Endothelial cell of umbilical vein (primary cell): ENCODE results near the gene STRA6. TPM values are rescaled to one million over a fixed set of nuclear protein-coding genes. Genes with fewer than 3 reads are reported as not detected.

ENCODE experiments used
- BruUV-seq: library from RNA; stranded (reverse); fragments of 400-500 nt; replicated peaks from 2 replicates; lab custom pipeline; 2021; lab: Mats Ljungman, UMichigan
- CTCF ChIA-PET: fragments of 300-600, 350-600 bp; sonication (Branson Sonifier 250); formaldehyde crosslinking; loops from one replicate; lab custom pipeline; 2021; ENCODE audit warnings: antibody characterized with exemption, inconsistent platforms; lab: Charles Lee
- POLR2A ChIA-PET: fragments of 300-600, 350-600 bp; sonication (Branson Sonifier 250); formaldehyde crosslinking; loops from one replicate; lab custom pipeline; 2021; ENCODE audit warnings: antibody characterized with exemption, inconsistent platforms; lab: Charles Lee
- DNase-seq: peaks from one replicate; pipeline ENCODE4 v3.0.0-alpha.2; 2011; ENCODE audit warnings: low read depth, low spot score
- FAIRE-seq: peaks from 2 replicates; lab custom pipeline; 2011; peaks lifted over from hg19 to GRCh38; lab: Jason Lieb, UNC
- H2AFZ ChIP-seq: 2 replicates; pipeline ENCODE4 v1.6.0; 2012; ENCODE audit warnings: low read depth, low read length, control low read depth, inconsistent platforms
- H3K27ac ChIP-seq: 2 replicates; pipeline ENCODE4 v1.5.1; 2011; ENCODE audit warnings: low read depth, mild to moderate bottlenecking, control low read depth, low read length, moderate library complexity; ENCODE audit not compliant: insufficient read depth
- H3K27me3 ChIP-seq, 2 experiments: 2 replicates each; pipeline versions ENCODE4 v1.6.0 to v1.6.1; 2011; ENCODE audit warnings: low read length in 2 of 2, mixed read lengths in 1 of 2; ENCODE audit not compliant: control insufficient read depth in 2 of 2, insufficient read depth in 2 of 2
- H3K36me3 ChIP-seq, 2 experiments: 2 replicates in 1 of 2; 3 replicates in 1 of 2; pipeline ENCODE4 v1.5.1; 2011; ENCODE audit warnings: low read length in 2 of 2, mild to moderate bottlenecking in 1 of 2, moderate library complexity in 1 of 2; ENCODE audit not compliant: control insufficient read depth in 2 of 2, insufficient read depth in 2 of 2; ENCODE audit errors: extremely low read depth in 1 of 2
- H3K4me1 ChIP-seq: 3 replicates; pipeline ENCODE4 v1.5.1; 2011; ENCODE audit warnings: mild to moderate bottlenecking, low read length; ENCODE audit not compliant: control insufficient read depth, insufficient read depth; ENCODE audit errors: extremely low read depth
- H3K4me2 ChIP-seq: 2 replicates; pipeline ENCODE4 v1.6.1; 2011; ENCODE audit warnings: low read length, control low read depth, mixed read lengths; ENCODE audit not compliant: insufficient read depth
- H3K4me3 ChIP-seq, 3 experiments: fragments of 200-600 bp in 1 of 3; sonication (generic), shearing (Covaris generic) in 1 of 3; replicated peaks in 1 of 3; 2 replicates each; pipeline ENCODE4 v1.5.1; 2011 to 2016; ENCODE audit warnings: control low read depth in 3 of 3, low read length in 3 of 3, mild to moderate bottlenecking in 2 of 3, inconsistent platforms in 1 of 3, low read depth in 1 of 3, moderate library complexity in 1 of 3; ENCODE audit not compliant: insufficient read depth in 1 of 3
- H3K79me2 ChIP-seq: 2 replicates; pipeline ENCODE4 v1.6.0; 2012; ENCODE audit warnings: low read length, inconsistent platforms; ENCODE audit not compliant: control insufficient read depth, insufficient read depth
- H3K9ac ChIP-seq: replicated peaks from 2 replicates; pipeline ENCODE3; 2011; ENCODE audit warnings: low read length, control low read depth; ENCODE audit not compliant: insufficient read depth; ENCODE audit errors: extremely low read depth
- H3K9me1 ChIP-seq: replicated peaks from 3 replicates; pipeline ENCODE4 v1.6.0; 2011; ENCODE audit warnings: mild to moderate bottlenecking, low read length; ENCODE audit not compliant: control insufficient read depth, insufficient read depth; ENCODE audit errors: extremely low read depth
- H3K9me3 ChIP-seq: replicated peaks from 2 replicates; pipeline ENCODE4 v1.5.1; 2012; ENCODE audit warnings: low read length, inconsistent platforms; ENCODE audit not compliant: control insufficient read depth, insufficient read depth
- H4K20me1 ChIP-seq: replicated peaks from 2 replicates; pipeline ENCODE3; 2011; ENCODE audit warnings: mild to moderate bottlenecking, low read length; ENCODE audit not compliant: control insufficient read depth, insufficient read depth; ENCODE audit errors: extremely low read depth
- EZH2 ChIP-seq: IDR thresholded peaks from 2 replicates; pipeline ENCODE4 v1.6.1; 2012; ENCODE audit warnings: borderline replicate concordance, low read depth, mild to moderate bottlenecking, moderate library complexity, low read length, inconsistent platforms; ENCODE audit not compliant: severe bottlenecking
- FOS ChIP-seq: IDR thresholded peaks from 2 replicates; pipeline ENCODE4 v1.6.1; 2011; ENCODE audit warnings: mild to moderate bottlenecking, low read length, moderate library complexity, borderline replicate concordance; ENCODE audit not compliant: insufficient read depth
- GATA2 ChIP-seq: IDR thresholded peaks from 2 replicates; pipeline ENCODE4 v1.7.0; 2011; ENCODE audit warnings: low read depth, mild to moderate bottlenecking, moderate library complexity, mixed read lengths, low read length; ENCODE audit not compliant: insufficient read length, insufficient read depth
- JUN ChIP-seq: IDR thresholded peaks from 2 replicates; pipeline ENCODE4 v1.6.1; 2011; ENCODE audit warnings: borderline replicate concordance, low read depth; ENCODE audit not compliant: insufficient read length, insufficient read depth
- MYC ChIP-seq: IDR thresholded peaks from one replicate; pipeline ENCODE4 v1.6.1; 2011; ENCODE audit warnings: mild to moderate bottlenecking, low read depth, low read length
- POLR2A ChIP-seq: IDR thresholded peaks from 2 replicates; pipeline ENCODE4 v1.6.1; 2012; ENCODE audit warnings: low read depth, mild to moderate bottlenecking, control low read depth, low read length
- POLR2AphosphoS5 ChIP-seq: IDR thresholded peaks from 2 replicates; pipeline ENCODE4 v1.6.1; 2012; ENCODE audit warnings: low read depth, mild to moderate bottlenecking, control low read depth, low read length, moderate library complexity; ENCODE audit not compliant: insufficient read depth
- dilution Hi-C: fragments of 300-500 bp; cut with MboI; formaldehyde crosslinking; loops from one replicate; pipeline ENCODE4 v1.15.0; 2019; ENCODE audit warnings: low sequenced_read_pairs; ENCODE audit not compliant: extremely low pct_ligation_motif_present
- intact Hi-C: fragments of 100-400 bp; cut with micrococcal nuclease; formaldehyde crosslinking; loops from one replicate; pipeline ENCODE4 v1.10.0; 2022
- polyA plus RNA-seq, 4 experiments: library from polyadenylated mRNA; depleted of rRNA in 3 of 4; stranded (reverse) in 3 of 4; unstranded in 1 of 4; fragments of >200 nt; gene quantifications; 2 replicates each; pipeline versions ENCODE4 v1.2.1 to v1.2.3, GENCODE V29; 2011 to 2012; ENCODE audit warnings: missing spikeins in 1 of 4
- total RNA-seq: library from RNA; stranded (reverse); gene quantifications from 2 replicates; pipeline ENCODE4 v1.2.3, GENCODE V29; 2021
- TF ChIP-seq, protein P1 (sequence below), 2 donors: IDR thresholded peaks; 1 replicate in 1 of 2; 2 replicates in 1 of 2; pipeline ENCODE4 v1.5.1; 2011; ENCODE audit warnings: low read length in 2 of 2, mild to moderate bottlenecking in 2 of 2, moderate library complexity in 2 of 2, control low read depth in 1 of 2, inconsistent platforms in 1 of 2, low read depth in 1 of 2; ENCODE audit not compliant: insufficient read depth in 1 of 2; ENCODE audit errors: extremely low read depth in 1 of 2

STRA6 gene
- total and polyA plus RNA-seq, 2 donors (not counting 3 experiments of a cell fraction or from before 2014, with no cell fraction given), result not detected

- H3K27ac ChIP-seq, result no peak overlapping the region
- CTCF ChIA-PET, result interaction anchor here (1.0 kb wide), 1 partner anchor 12 kb away, joined by 3 read pairs; no protein-coding TSS in a partner anchor
- DNase-seq (no peak), FAIRE-seq (no peak)
- intact Hi-C loops, result no loop called here
- no peaks in the 10 kb centered on the region for H3K9me3 ChIP-seq
- no peaks in the 10 kb centered on the region for H3K36me3 ChIP-seq
- POLR2A ChIA-PET, result no interaction called here
- H3K27me3 ChIP-seq, result peaks cover 3 to 4% of the 10 kb centered on the region in 2 experiments
- dilution Hi-C loops, result no loop called here
- H2AFZ ChIP-seq, result no peak overlapping the region
- TF ChIP-seq POLR2A, result no peak
- TF ChIP-seq FOS, result no peak
- no peak for TF ChIP-seq GATA2
- no peak for TF ChIP-seq JUN
- no peak for TF ChIP-seq MYC
- no peak for TF ChIP-seq POLR2AphosphoS5
- TF ChIP-seq EZH2, result no peak
- TF ChIP-seq, protein P1, sequence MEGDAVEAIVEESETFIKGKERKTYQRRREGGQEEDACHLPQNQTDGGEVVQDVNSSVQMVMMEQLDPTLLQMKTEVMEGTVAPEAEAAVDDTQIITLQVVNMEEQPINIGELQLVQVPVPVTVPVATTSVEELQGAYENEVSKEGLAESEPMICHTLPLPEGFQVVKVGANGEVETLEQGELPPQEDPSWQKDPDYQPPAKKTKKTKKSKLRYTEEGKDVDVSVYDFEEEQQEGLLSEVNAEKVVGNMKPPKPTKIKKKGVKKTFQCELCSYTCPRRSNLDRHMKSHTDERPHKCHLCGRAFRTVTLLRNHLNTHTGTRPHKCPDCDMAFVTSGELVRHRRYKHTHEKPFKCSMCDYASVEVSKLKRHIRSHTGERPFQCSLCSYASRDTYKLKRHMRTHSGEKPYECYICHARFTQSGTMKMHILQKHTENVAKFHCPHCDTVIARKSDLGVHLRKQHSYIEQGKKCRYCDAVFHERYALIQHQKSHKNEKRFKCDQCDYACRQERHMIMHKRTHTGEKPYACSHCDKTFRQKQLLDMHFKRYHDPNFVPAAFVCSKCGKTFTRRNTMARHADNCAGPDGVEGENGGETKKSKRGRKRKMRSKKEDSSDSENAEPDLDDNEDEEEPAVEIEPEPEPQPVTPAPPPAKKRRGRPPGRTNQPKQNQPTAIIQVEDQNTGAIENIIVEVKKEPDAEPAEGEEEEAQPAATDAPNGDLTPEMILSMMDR (IDR thresholded peaks at IDR 0.05; ENCODE audit: extremely low read depth in 1 of 2, insufficient read depth in 1 of 2, low read depth in 1 of 2, low read length in 2 of 2), result no peak
- no peak overlapping the region for H3K4me2 ChIP-seq
- no peaks in the 10 kb centered on the region for H4K20me1 ChIP-seq
- no peaks in the 10 kb centered on the region for H3K4me1 ChIP-seq
- H3K79me2 ChIP-seq, result no peaks in the 10 kb centered on the region
- H3K9ac ChIP-seq, result no peak overlapping the region
- H3K9me1 ChIP-seq, result no peaks in the 10 kb centered on the region
- H3K4me3 ChIP-seq, result no peak overlapping the region
- no TSS peak for BruUV-seq
Observed at GRCh38 chr15:74252291-74252690, 49.7 kb upstream of the STRA6 start.
